DOHH2 (cell line): ENCODE data around the gene TRMT10C.

Source experiments
- EZH2phosphoT487 ChIP-seq: fragments of 200-600 bp; sonication (generic); IDR thresholded peaks from 2 replicates; pipeline ENCODE4 v1.6.1; 2017; ENCODE audit warnings: borderline replicate concordance, mild to moderate bottlenecking, antibody characterized with exemption, low read length, moderate library complexity, mixed read lengths
- TF ChIP-seq, protein P1 (sequence below): fragments of 200-600 bp; sonication (generic); IDR thresholded peaks from one replicate; pipeline ENCODE4 v1.5.1; 2014; ENCODE audit warnings: antibody characterized with exemption, mild to moderate bottlenecking, low read depth, low read length; ENCODE audit not compliant: poor library complexity, severe bottlenecking

DNA sequence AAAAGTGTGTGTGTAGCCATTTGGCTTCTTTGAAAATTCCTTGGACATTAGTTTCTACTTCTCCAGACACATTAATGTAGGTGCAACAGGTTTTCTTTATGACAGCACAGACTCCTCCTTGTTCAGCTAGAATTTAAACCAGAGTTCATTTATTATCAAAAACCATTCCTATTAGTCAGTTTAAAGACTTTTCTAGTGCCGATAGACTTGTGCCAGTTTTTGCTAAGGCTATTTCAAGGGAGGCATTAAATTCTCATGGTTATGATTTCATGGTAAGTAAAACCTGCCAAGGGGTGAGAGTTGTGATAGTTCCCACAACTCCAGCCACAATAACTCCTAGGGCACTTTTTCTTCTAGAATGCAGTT is 28.1 kb upstream of the TRMT10C start:
- TF ChIP-seq, protein P1, sequence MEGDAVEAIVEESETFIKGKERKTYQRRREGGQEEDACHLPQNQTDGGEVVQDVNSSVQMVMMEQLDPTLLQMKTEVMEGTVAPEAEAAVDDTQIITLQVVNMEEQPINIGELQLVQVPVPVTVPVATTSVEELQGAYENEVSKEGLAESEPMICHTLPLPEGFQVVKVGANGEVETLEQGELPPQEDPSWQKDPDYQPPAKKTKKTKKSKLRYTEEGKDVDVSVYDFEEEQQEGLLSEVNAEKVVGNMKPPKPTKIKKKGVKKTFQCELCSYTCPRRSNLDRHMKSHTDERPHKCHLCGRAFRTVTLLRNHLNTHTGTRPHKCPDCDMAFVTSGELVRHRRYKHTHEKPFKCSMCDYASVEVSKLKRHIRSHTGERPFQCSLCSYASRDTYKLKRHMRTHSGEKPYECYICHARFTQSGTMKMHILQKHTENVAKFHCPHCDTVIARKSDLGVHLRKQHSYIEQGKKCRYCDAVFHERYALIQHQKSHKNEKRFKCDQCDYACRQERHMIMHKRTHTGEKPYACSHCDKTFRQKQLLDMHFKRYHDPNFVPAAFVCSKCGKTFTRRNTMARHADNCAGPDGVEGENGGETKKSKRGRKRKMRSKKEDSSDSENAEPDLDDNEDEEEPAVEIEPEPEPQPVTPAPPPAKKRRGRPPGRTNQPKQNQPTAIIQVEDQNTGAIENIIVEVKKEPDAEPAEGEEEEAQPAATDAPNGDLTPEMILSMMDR: no peak
- TF ChIP-seq EZH2phosphoT487: no peak
